Gastroesophageal sphincter (tissue), 3 donors: ENCODE results near the gene ELK1.

ENCODE experiments used
- POLR2A ChIP-seq, 2 donors: fragments of 450-650 bp; IDR thresholded peaks; one replicate each; pipeline ENCODE4 v1.6.1; 2017; ENCODE audit warnings: antibody characterized with exemption in 2 of 2, mild to moderate bottlenecking in 2 of 2, moderate library complexity in 1 of 2
- POLR2AphosphoS5 ChIP-seq: sonication (generic); formaldehyde crosslinking; IDR thresholded peaks from one replicate; pipeline ENCODE4 v1.6.1; 2017; ENCODE audit warnings: antibody characterized with exemption
- TF ChIP-seq, protein P1 (sequence below), 4 experiments: fragments of 200-600 bp in 2 of 4; fragments of 450-650 bp in 2 of 4; sonication (generic) in 1 of 4; IDR thresholded peaks; one replicate each; pipeline ENCODE4 v1.5.1; 2017 to 2019; ENCODE audit warnings: antibody characterized with exemption in 4 of 4, mild to moderate bottlenecking in 2 of 4, moderate library complexity in 2 of 4

DNA sequence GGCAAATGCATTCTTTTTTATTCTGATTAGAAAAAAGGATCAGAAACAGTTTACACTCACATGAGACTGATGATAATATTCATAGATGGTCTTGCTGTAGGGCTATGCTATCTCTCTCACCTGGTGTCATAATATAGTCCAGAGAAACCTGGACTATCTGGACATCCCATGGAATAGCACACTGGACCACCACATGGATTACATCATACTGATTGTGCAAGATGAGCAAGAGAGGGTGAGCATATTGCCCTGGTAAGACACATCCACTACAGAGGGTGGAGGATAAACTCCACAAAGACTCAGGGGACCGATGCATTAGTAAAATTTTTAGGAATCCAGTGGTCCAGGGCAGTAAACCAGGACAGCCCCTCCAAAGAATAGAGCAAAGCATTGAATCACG is 38.9 kb downstream of the ELK1 start:
- no peak for TF ChIP-seq POLR2AphosphoS5
- TF ChIP-seq POLR2A (IDR thresholded peaks at IDR 0.05): no peak
- TF ChIP-seq, protein P1, sequence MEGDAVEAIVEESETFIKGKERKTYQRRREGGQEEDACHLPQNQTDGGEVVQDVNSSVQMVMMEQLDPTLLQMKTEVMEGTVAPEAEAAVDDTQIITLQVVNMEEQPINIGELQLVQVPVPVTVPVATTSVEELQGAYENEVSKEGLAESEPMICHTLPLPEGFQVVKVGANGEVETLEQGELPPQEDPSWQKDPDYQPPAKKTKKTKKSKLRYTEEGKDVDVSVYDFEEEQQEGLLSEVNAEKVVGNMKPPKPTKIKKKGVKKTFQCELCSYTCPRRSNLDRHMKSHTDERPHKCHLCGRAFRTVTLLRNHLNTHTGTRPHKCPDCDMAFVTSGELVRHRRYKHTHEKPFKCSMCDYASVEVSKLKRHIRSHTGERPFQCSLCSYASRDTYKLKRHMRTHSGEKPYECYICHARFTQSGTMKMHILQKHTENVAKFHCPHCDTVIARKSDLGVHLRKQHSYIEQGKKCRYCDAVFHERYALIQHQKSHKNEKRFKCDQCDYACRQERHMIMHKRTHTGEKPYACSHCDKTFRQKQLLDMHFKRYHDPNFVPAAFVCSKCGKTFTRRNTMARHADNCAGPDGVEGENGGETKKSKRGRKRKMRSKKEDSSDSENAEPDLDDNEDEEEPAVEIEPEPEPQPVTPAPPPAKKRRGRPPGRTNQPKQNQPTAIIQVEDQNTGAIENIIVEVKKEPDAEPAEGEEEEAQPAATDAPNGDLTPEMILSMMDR (IDR thresholded peaks at IDR 0.05): no peak
